Endothelial cell of umbilical vein (primary cell): Measurements from ENCODE around the gene CERS6.

Experiments
- CTCF ChIP-seq, 2 donors: IDR thresholded peaks; 1 replicate in 1 of 2; 2 replicates in 1 of 2; pipeline ENCODE4 v1.5.1; 2011; ENCODE audit warnings: low read length in 2 of 2, mild to moderate bottlenecking in 2 of 2, moderate library complexity in 2 of 2, control low read depth in 1 of 2, inconsistent platforms in 1 of 2, low read depth in 1 of 2; ENCODE audit not compliant: insufficient read depth in 1 of 2; ENCODE audit errors: extremely low read depth in 1 of 2
- EZH2 ChIP-seq: IDR thresholded peaks from 2 replicates; pipeline ENCODE4 v1.6.1; 2012; ENCODE audit warnings: borderline replicate concordance, low read depth, mild to moderate bottlenecking, moderate library complexity, low read length, inconsistent platforms; ENCODE audit not compliant: severe bottlenecking
- MYC ChIP-seq: IDR thresholded peaks from one replicate; pipeline ENCODE4 v1.6.1; 2011; ENCODE audit warnings: mild to moderate bottlenecking, low read depth, low read length
- POLR2A ChIP-seq: IDR thresholded peaks from 2 replicates; pipeline ENCODE4 v1.6.1; 2012; ENCODE audit warnings: low read depth, mild to moderate bottlenecking, control low read depth, low read length
- POLR2AphosphoS5 ChIP-seq: IDR thresholded peaks from 2 replicates; pipeline ENCODE4 v1.6.1; 2012; ENCODE audit warnings: low read depth, mild to moderate bottlenecking, control low read depth, low read length, moderate library complexity; ENCODE audit not compliant: insufficient read depth

- no peak for TF ChIP-seq CTCF (IDR thresholded peaks at IDR 0.05; ENCODE audit: extremely low read depth in 1 of 2, insufficient read depth in 1 of 2, low read depth in 1 of 2, low read length in 2 of 2)
- TF ChIP-seq POLR2AphosphoS5, result no peak
- TF ChIP-seq POLR2A, result no peak
- TF ChIP-seq EZH2, result no peak
- no peak for TF ChIP-seq MYC
Measured at GRCh38 chr2:168604252-168604651, 148.2 kb downstream of the CERS6 start.
